ENCODE data around the gene SLC7A8.
"Not testable (repeated sequence)": the region's sequence is repeated elsewhere in the genome, so short reads cannot be mapped to it uniquely, and the experiment has no call there.

SLC7A8 gene

GRCh38 chr14:23112359-23113178, 70.9 kb downstream of the SLC7A8 start:
- DNase-seq: peak; percentile 98

GRCh38 chr14:23110579-23111365, 72.7 kb downstream of the SLC7A8 start:
- DNase-seq: peak; percentile 63

GRCh38 chr14:23109769-23110168, 73.7 kb downstream of the SLC7A8 start:
- DNase-seq: no peak

GRCh38 chr14:23108169-23108568, 75.3 kb downstream of the SLC7A8 start:
- DNase-seq: not testable (repeated sequence)

GRCh38 chr14:23107620-23108019, 75.8 kb downstream of the SLC7A8 start:
- not testable (repeated sequence) for DNase-seq

- DNase-seq: no peak
These were observed 76.8 kb downstream of the SLC7A8 start for GRCh38 chr14:23106747-23107045.

- DNase-seq: no peak
These were observed 78.1 kb downstream of the SLC7A8 start for GRCh38 chr14:23105348-23105824.

- no peak for DNase-seq
These were observed 78.7 kb downstream of the SLC7A8 start, which contains the start of gene CIROP for GRCh38 chr14:23104591-23105347. TSS of gene CIROP (minus strand) at chr14:23104989. CDS start at chr14:23104920, 69 bp downstream.

GRCh38 chr14:23104070-23104590, 79.3 kb downstream of the SLC7A8 start:
- no peak for DNase-seq

GRCh38 chr14:23103581-23103980, 79.9 kb downstream of the SLC7A8 start:
- DNase-seq: no peak

GRCh38 chr14:23102801-23103200, 80.7 kb downstream of the SLC7A8 start:
- no peak for DNase-seq

- no peak for DNase-seq
These were observed 81.4 kb downstream of the SLC7A8 start for GRCh38 chr14:23101986-23102625.

GRCh38 chr14:23101213-23101970, 82.1 kb downstream of the SLC7A8 start:
- no peak for DNase-seq

- no peak for DNase-seq
These were observed 84.1 kb downstream of the SLC7A8 start for GRCh38 chr14:23099212-23099861.

GRCh38 chr14:23097786-23098185, 85.7 kb downstream of the SLC7A8 start:
- DNase-seq: peak; percentile 94

- DNase-seq: peak; percentile 100
These were observed 88.0 kb downstream of the SLC7A8 start, which contains the start of gene C14orf119 for GRCh38 chr14:23095196-23096108. TSS of gene C14orf119 (plus strand) at chr14:23095505. CDS start at chr14:23097659, 2,154 bp downstream.

GRCh38 chr14:23094666-23095195, 88.7 kb downstream of the SLC7A8 start, which contains the start of gene ACIN1:
TSS of gene ACIN1 (minus strand) at chr14:23095136. CDS start at chr14:23095112, 24 bp downstream.
- DNase-seq: peak; percentile 96

GRCh38 chr14:23093991-23094665, 89.3 kb downstream of the SLC7A8 start:
- no peak for DNase-seq

- no peak for DNase-seq
These were observed 89.9 kb downstream of the SLC7A8 start for GRCh38 chr14:23093526-23093925.
